NCI-H82 (cell line): ENCODE results near the gene PRKCE.

Source experiments
- DNase-seq: peaks from one replicate; lab custom pipeline; 2025; lab: John Stamatoyannopoulos, UW

The PRKCE gene

GRCh38 chr2:46227674-46228289, 576.3 kb downstream of the PRKCE start:
- DNase-seq: no peak

- DNase-seq: no peak
Measured at GRCh38 chr2:46229134-46230063, 577.9 kb downstream of the PRKCE start.

- no peak for DNase-seq
Measured at GRCh38 chr2:46230115-46230571, 578.7 kb downstream of the PRKCE start.

- DNase-seq: no peak
Measured at GRCh38 chr2:46230677-46231425, 579.4 kb downstream of the PRKCE start.

- peak; percentile 31 for DNase-seq
Measured at GRCh38 chr2:46231721-46232120, 580.2 kb downstream of the PRKCE start.

- no peak for DNase-seq
Measured at GRCh38 chr2:46232860-46233259, 581.4 kb downstream of the PRKCE start.

GRCh38 chr2:46236006-46236875, 584.8 kb downstream of the PRKCE start:
- no peak for DNase-seq

- no peak for DNase-seq
Measured at GRCh38 chr2:46236876-46237859, 585.7 kb downstream of the PRKCE start.
